Left lobe of liver (tissue), 2 donors: ENCODE results near the gene SAP30BP. TPM values are rescaled to one million over a fixed set of nuclear protein-coding genes. Genes with fewer than 3 reads are reported as not detected.

Source experiments
- ATAC-seq: fragments of 200-7000 bp; cut with Tn5 transposase; one replicate; pipeline ENCODE4 v1.9.1; 2020; ENCODE audit warnings: mild to moderate bottlenecking, moderate library complexity
- DNase-seq: peaks from one replicate; pipeline ENCODE4 v3.0.0-alpha.2; 2020; ENCODE audit warnings: low spot score
- total RNA-seq: library from RNA; stranded (reverse); gene quantifications from one replicate; pipeline ENCODE4 v1.2.1, GENCODE V29; 2021
- donor health status: DM: no; HTN: no; CAD: no; lungs with moderate emphysema.
- donor health status: DM: no; HTN: yes; CAD: no.

Gene SAP30BP
- 31.6 TPM for total RNA-seq

DNA sequence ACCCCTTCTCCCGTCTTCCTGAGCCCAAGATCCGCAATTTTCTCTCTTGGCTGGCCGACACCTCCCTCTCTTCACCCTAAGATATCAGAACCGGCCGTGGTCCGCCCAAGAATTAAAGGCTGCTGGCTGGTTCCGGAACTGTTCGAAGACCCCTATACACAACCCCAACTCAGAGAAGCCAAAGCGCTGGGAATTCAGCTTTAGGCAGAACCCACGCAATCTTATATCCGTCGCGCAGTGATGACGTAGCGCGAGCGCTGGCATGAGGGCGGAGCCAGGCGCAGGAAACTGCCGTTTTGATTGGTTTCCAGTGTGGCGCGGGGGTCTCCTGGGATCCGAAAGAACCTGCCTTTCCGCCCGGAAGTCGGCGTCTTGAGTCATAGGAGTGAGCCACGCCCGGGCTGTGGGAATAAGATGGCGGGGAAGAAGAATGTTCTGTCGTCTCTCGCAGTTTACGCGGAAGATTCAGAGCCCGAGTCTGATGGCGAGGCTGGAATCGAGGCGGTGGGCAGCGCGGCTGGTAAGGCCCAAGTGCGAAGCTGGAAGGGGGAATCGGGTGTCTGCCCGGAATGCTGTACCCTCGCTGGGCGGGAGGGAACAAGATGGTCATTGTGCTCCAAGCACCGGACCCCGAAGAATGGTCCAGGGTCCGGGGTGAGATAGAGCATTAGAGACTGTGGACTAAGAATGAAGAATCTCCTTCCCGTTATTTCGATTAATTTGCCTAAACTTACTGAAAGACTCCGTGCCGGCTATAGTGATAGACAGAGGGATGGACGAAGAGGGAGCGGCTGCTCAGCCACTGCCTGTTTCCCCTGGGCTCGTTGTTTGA is at the start of gene SAP30BP, which contains the start of gene RECQL5:
TSS of gene SAP30BP (plus strand) at position 380 of the 832 bp plus-strand sequence. CDS start at position 415, 35 bp downstream.
TSS of gene RECQL5 (minus strand) at position 196 of the 832 bp plus-strand sequence. CDS start 597 bp downstream, outside the sequence.
- ATAC-seq: peak; percentile 99
- DNase-seq: peak; percentile 98

DNA sequence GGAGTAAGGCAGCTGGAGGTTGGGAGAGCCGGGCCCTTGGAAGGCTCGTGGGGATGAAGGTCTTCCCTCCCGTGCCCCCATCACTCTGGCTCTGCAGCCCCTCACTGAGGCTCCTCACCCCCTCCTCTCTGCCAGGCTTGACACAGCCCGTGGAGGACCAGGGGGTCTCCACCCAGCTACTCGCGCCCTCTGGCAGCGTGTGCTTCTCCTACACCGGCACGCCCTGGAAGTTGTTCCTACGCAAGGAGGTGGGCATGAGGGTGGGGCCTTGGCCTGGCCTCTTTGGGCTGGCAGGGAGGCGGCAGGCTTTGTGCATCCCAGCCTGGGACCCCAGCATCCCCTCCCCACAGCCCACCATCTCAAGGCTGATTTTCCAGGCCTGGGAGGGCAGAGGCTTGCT is 49.5 kb upstream of the SAP30BP start:
- DNase-seq: no peak

DNA sequence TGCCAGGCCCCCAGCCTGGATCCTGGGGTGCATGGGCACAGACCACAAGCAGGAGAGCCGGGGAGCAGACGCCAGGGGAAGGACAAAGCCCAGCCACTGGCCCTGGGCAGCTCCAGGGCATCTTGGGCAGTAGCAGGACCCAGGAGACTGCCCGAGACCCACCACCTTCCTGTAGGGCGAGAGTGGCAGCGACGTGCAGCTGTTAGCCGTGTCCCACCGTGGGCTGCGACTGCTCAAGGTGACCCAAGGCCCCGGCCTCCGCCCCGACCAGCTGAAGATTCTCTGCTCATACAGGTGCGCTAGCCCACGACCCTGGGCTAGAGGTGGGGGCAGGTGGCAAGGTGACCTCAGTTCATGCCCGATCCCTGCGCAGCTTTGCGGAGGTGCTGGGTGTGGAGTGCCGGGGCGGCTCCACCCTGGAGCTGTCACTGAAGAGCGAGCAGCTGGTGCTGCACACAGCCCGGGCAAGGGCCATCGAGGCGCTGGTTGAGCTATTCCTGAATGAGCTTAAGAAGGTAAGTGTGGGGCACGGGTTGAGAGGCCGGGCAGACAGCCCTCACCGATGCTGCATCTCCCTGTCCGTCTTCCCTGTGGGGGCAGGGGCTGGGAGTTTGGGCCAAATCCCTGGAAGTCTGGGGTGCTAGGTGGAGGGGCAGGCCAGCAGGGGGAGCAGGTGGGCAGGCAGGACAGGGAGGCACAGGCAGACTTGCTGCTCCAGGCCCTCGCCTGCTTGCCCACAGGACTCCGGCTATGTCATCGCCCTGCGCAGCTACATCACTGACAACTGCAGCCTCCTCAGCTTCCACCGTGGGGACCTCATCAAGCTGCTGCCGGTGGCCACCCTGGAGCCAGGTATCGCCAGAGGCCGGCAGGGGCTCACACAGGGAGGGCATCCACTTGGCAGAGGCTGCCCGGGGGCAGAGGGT is 47.4 kb upstream of the SAP30BP start:
- DNase-seq: no peak
- ATAC-seq: peak; percentile 39

More for the DNA sequence above, 49.5 kb upstream of the SAP30BP start:
- no peak for ATAC-seq

DNA sequence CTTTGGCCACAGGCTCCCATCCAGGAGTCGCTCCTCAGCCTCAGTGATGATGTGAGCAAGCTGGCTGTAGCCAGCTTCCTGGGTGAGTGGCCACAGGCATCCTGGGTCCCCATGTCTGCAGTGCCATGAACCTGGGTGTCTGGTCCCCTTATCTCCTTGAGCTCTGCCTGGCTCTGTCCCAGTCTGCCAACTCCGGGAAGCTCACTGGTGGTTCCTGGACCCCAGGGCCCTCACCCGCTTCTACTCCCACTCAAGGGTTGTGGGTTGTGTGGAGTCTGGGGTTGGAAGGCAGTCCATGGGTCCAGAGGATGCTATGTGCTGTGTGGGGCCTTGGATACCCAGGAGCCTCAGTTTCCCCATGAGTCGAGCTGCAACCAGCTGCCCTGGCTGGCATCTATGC is 45.6 kb upstream of the SAP30BP start:
- ATAC-seq (no peak), DNase-seq (no peak)

DNA sequence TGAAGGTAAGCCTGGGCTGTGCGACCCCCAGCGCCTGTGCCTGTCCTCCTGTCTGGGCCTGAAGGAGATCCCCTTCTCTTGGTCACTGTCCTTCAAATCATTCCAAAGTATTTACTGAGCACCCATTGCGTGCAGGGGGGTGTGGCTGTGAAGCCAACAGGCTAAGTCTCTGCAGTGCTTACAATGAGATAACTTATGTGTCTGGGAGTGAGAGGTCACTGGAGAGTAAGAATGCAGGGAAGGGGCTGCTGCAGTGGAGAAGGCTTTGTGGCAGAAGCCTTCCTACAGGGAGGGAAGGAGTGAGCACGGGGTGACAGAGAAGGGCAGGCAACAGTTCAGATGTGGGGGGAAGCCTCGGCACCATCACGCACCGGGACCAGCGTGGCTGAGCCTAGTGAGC is 45.1 kb upstream of the SAP30BP start:
- DNase-seq (no peak), ATAC-seq (no peak)

DNA sequence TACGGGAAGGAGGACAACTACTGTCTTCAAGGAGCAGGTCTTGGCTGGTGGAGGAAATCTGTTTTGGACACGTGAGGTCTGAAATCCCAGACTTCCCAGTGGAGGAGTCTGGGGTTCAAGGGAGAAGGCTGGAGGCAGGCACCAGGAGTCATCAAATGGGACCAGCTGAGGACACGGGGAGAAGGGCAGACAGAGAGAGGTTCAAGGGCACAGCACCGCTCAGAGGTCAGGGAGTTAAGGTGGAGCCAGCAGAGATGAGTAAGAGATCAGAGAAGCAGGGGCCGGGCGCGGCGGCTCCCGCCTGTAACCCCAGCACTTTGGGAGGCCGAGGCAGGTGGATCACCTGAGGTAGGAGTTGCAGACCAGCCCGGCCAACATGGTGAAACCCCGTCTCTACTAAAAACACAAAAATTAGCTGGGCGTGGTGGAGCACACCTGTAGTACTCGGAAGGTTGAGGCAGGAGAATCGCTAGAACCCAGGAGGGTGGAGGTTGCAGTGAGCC is 44.3 kb upstream of the SAP30BP start:
- DNase-seq: no peak
- ATAC-seq: no peak

DNA sequence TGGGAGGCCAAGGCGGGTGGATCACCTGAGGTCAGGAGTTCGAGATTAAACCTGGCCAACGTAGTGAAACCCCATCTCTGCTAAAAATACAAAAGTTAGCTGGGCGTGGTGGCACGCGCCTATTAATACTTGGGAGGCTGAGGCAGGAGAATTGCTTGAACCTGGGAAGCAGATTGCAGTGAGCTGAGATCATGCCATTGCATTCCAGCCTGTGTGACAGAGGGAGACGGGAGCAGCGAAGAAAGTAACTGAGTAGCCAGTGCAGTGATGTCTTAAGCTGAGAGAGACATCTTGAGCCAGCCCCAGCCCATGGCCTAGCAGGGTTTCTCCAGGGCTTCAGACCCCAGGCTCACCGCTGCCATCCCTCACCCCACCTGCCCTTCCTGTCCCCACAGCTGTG is 43.8 kb upstream of the SAP30BP start:
- ATAC-seq: no peak

DNA sequence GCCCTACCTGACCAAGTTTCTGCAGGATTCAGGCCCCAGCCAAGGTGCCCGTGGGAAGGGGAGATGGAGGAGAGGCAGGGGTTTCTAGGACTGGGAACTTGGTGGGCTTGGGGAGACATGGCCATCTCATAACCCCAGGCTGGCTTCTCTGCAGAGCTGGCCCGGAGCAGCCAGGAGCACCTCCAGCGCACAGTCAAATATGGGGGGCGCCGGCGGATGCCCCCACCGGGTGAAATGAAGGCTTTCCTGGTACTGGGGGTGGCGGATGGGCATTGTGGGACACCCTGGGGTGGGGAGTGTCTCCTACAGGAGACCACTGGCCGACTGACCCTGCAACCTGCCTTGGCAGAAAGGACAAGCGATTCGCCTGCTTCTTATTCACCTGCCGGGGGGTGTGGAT is 43.1 kb upstream of the SAP30BP start:
- ATAC-seq (no peak), DNase-seq (no peak)

More for the DNA sequence above, 43.8 kb upstream of the SAP30BP start:
- DNase-seq: no peak

DNA sequence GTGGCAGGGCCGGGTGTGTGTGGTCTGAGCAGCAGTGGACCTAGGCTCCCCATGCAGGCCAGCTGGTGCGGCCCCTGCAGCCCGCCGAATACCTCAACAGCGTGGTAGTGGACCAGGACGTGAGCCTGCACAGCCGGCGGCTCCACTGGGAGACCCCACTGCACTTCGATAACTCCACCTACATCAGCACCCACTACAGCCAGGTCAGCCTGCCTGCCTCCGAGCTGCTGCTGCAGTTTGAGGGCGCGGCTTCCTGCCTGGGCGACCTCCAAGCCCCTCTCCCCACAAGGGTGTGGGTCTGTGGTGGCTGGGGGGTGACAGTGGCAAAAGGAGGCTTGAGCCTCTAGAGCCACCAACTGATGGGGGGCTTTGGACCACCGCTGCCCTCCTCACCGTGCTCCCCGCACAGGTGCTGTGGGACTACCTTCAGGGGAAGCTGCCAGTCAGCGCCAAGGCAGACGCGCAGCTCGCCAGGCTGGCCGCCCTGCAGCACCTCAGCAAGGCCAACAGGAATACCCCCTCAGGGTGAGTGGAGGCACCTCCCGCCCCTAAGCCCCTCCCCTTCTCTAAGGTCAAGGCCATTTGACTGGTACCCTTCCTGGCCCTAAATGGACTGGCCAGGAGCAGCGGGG is 42.3 kb upstream of the SAP30BP start:
- no peak for ATAC-seq
- DNase-seq: no peak

DNA sequence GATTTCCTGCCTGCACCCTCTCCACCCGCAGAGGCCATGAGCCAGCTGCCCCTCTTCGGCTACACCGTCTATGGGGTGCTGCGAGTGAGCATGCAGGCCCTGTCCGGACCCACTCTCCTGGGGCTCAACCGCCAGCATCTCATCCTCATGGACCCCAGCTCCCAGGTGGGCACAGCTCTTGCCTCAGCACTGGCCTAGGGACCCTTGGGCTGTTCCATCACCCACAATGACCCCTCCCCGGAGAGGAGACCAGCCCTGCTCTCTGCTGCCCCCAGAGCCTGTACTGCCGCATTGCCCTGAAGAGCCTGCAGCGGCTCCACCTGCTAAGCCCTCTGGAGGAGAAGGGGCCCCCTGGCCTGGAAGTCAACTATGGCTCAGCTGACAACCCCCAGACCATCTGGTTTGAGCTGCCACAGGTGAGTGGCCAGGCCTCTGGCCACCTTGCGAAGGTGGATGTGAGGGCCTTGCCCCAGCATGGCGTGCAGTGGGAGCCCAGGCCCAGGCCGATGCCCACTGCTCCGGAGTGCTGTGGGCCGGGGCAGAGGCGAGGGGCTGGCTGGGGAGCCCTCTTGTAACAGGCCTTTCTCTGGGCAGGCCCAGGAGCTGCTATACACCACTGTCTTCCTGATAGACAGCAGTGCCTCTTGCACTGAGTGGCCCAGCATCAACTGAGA is 41.2 kb upstream of the SAP30BP start:
- peak; percentile 47 for ATAC-seq

DNA sequence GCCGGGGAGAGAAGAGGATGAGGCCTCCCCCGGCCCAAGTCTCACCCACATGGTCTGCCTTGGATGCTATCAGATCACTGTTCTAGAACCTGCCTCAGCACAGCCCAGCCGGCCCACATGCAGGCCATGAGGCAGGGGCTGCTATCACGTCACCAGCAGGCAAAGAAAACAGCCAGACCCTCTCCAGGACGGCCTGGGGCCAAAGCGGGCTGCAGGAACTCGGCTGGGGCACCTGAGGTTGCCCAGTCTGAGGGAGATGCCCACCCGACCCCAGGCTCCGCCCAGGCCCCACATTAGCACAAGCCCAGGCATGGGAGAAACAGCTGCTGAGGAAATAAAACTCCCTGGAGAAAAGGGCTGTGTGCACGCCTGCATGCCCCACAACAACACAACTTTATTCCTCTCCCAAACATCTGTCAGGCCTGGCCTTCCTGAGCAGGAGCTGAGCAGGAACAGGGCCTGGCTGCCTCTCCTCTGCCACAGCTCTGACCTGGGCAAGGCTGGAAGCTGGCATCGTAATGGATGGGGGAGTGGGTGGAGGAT is 40.6 kb upstream of the SAP30BP start:
- ATAC-seq: no peak

More for the DNA sequence above, 41.2 kb upstream of the SAP30BP start:
- DNase-seq: no peak

DNA sequence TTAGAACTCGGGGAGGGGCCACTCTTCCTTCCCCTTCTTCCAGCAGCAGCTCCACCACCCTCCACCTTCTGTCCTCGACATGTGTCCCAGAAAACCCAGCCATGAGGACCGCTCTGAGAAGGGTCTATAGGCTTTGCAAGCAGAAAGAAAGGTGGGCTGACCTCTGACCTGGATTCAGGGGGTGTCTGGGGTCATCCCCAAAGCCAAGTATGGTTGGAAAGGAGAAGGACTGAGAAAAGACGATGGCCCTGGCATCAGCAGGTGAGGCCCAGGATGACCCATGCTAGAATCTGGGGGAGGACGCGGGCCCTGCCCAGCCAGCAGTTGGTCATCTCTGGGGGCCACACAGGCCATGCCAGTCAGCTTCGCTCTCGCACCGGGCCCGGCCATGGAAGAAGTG is 40.0 kb upstream of the SAP30BP start:
- ATAC-seq (no peak), DNase-seq (no peak)

More for the DNA sequence above, 40.6 kb upstream of the SAP30BP start:
- DNase-seq: no peak

DNA sequence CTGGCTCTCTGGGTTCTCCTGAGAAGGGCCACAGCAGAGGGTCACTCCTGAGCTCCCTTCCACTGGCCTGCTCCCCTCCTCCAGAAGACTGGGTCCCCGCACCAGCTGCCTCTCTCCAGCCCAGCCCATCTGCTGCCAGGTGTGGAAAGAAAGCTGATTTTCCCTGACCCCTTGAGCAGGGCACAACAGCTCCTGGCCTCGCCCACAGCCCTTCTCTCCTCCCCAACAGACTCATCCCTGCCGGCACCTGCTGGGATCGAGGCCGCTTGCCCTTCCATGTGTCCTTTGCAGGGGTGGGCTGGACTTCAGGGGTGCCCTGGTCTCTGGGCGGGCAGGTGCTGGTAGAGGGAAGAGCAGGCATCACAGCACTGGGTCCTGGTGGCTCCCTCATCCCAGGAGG is 38.7 kb upstream of the SAP30BP start:
- DNase-seq (no peak), ATAC-seq (no peak)

DNA sequence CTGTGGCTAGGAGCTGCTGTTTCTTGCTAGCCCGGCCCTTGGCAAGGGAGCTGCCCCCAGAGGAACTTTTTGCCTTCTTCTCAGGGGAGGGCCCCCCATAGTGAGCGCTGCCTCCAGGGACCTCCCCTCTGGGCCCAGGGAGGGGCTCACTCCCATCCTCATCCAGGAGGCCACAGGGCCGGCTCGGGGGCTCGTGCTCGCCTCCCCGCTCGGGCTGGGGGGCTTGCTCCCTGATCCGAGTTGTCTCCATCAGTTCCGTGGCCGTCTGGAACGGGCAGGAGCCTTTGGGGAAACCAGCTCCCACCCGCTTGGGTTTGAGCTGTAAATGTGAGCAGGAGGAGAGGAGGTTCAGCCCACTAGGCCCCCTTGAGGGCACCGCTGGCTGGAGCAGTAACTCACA is 38.0 kb upstream of the SAP30BP start:
- no peak for DNase-seq
- no peak for ATAC-seq

DNA sequence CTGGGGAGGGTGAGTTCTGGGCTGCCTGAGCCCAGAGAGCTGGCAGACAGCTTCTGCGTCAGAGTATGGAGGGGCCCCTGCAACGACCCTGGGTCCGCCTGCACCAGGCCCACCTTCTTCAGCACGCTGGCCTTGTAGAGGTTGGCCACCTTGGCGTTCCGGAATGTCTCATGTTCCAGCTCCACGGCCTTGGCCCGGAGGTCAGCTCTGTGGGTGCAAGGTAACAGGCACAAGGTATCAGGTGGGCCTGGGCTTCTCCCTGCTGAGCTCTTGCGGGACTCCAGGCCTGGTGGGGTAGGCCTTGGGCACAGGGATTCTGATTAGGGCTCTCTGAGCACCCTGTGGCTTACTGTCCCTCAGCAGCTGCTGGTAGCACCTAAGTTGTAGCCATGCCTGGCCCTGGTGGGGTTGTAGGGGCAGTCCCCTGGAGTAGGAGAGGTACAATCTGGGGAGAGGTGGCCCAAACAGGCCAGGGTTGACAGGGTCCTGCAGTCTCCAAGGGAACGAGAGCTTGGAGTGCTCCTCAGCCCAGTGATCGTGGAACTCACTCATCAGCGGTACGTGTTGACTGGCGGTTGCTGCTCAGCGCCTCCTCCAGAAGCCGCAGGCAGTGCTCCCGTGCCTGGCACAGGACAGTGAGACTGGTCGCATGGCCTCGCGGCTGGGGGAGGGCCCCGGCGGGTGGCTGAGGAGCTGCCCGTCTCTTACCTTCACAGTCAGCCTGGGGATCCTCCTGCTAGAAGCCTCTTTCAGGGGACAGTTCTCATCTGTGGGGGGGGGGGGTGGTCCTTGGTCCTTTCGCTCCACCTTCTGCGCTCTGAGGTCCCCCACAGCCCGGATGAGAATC is 36.8 kb upstream of the SAP30BP start:
- no peak for ATAC-seq
- no peak for DNase-seq

DNA sequence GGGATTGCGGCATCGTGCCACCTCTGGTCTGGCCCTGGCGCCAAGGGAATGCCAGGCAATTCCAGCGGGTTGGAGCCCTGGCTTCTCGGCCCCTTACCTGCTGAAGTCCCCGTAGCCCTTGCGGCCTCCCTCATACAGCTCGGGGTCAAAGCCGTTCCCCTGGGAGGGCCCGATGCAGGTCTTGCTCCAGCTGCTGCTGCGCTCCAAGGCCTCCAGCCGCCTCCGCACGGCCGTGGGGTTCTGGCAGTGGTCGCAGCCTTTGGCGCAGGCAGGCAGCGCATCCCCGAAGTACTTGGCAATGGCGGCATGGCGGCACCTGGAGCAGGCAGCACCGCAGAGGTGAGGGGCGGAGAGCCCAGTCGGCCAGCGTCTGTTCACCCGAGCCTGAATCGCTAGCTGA is 35.8 kb upstream of the SAP30BP start:
- DNase-seq (no peak), ATAC-seq (no peak)

DNA sequence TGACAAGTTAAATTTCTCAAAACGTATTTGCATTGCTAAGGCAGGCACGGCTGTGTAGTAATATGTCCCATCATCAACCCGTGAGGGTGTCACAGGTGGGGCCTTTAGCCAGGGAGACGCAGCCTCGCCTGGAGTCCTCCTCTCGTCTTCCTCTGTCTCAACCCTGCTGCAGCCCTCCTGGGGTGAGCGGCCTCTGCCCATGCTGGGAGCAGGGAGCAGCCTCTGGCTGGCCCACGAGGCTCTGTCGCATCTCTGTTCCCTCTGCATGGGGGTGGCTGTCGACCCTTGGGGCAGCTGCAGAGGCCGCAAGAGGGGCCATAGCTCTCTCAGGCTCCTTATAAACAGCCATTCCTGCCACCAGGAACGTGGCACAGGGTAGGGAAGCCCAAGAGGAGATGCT is 34.7 kb upstream of the SAP30BP start:
- DNase-seq (no peak), ATAC-seq (no peak)

DNA sequence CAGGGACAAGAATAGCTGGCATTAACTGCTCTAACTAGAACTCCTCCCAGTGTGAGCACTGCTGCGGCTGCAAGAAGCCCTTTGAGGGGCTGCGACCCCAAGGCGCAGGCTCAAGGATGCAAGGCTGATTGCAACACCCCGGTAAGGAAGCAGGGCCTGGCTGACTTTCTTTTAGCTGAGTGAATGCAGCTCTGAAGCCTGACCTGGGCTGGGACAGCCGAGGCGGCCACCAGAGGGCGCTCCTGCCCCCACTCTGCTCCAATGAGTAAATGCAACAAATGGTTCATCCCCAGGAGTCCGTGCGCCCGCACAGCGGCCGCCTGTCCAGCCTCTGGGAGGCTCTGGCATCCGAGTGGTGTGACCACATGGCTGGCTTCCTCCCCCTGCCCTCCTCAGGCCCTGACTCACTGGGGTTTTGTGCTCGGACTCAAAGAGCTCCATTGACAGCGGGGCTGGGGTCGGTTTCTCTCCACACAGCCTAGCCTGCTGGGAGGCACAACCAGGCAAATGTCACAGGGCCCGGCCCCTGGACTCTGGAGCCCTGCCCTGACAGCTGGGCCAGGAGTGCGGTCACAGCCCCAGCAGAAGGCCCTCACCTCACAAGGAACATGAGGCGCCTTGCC is 34.2 kb upstream of the SAP30BP start, which contains the start of gene SMIM5:
TSS of gene SMIM5 (plus strand) at position 572 of the 623 bp plus-strand sequence. CDS start 6,768 bp downstream, outside the sequence.
- ATAC-seq: peak; percentile 85
- peak; percentile 80 for DNase-seq
